NCI-H226 (cell line): ENCODE data around the gene ERI3.
"Not testable (repeated sequence)": the region's sequence is repeated elsewhere in the genome, so short reads cannot be mapped to it uniquely, and the experiment has no call there.

Source experiments
- DNase-seq: peaks from one replicate; pipeline ENCODE4 v3.0.0-alpha.2; 2015

Gene ERI3

GRCh38 chr1:44229435-44230167 is 125.5 kb downstream of the ERI3 start:
- no peak for DNase-seq

- no peak for DNase-seq
These were observed 126.8 kb downstream of the ERI3 start for GRCh38 chr1:44228218-44228617.

GRCh38 chr1:44227211-44227610 is 127.8 kb downstream of the ERI3 start:
- no peak for DNase-seq

GRCh38 chr1:44225761-44226160 is 129.3 kb downstream of the ERI3 start:
- DNase-seq = no peak

GRCh38 chr1:44223187-44223610 is 131.9 kb downstream of the ERI3 start:
- no peak for DNase-seq

- no peak for DNase-seq
These were observed 132.5 kb downstream of the ERI3 start for GRCh38 chr1:44222397-44223186.

GRCh38 chr1:44221769-44222168 is 133.3 kb downstream of the ERI3 start:
- no peak for DNase-seq

GRCh38 chr1:44220755-44221154 is 134.3 kb downstream of the ERI3 start:
- no peak for DNase-seq

- DNase-seq = no peak
These were observed 134.9 kb downstream of the ERI3 start for GRCh38 chr1:44220001-44220751.

- no peak for DNase-seq
These were observed 135.8 kb downstream of the ERI3 start for GRCh38 chr1:44219301-44219626.

- no peak for DNase-seq
These were observed 136.4 kb downstream of the ERI3 start for GRCh38 chr1:44218503-44219300.

- peak; percentile 36 for DNase-seq
These were observed 137.1 kb downstream of the ERI3 start for GRCh38 chr1:44217809-44218410.

- DNase-seq = peak; percentile 77
These were observed 141.6 kb downstream of the ERI3 start, which contains the start of gene DMAP1 for GRCh38 chr1:44213222-44214112. Gene DMAP1 (plus strand): TSS chr1:44213471. CDS start chr1:44213754, 283 bp downstream.

GRCh38 chr1:44212355-44213221 is 142.5 kb downstream of the ERI3 start:
- DNase-seq = no peak

- DNase-seq = no peak
These were observed 144.5 kb downstream of the ERI3 start for GRCh38 chr1:44210595-44210994.

GRCh38 chr1:44208226-44208625 is 146.8 kb downstream of the ERI3 start:
- DNase-seq = no peak

- not testable (repeated sequence) for DNase-seq
These were observed 148.5 kb downstream of the ERI3 start for GRCh38 chr1:44206545-44206944.

GRCh38 chr1:44200336-44200735 is 154.7 kb downstream of the ERI3 start:
- DNase-seq = no peak

GRCh38 chr1:44174630-44175029 is 180.4 kb downstream of the ERI3 start:
- no peak for DNase-seq
